Prostate gland (tissue), 2 donors: Measurements from ENCODE around the gene SLC25A13.

ENCODE experiments used
- CTCF ChIP-seq, 4 experiments: fragments of 200-600 bp in 2 of 4; fragments of 450-650 bp in 2 of 4; sonication (generic) in 2 of 4; IDR thresholded peaks; 1 replicate in 3 of 4; 2 replicates in 1 of 4; pipeline ENCODE4 v1.5.1; 2016 to 2019; ENCODE audit warnings: antibody characterized with exemption in 4 of 4, mild to moderate bottlenecking in 2 of 4, moderate library complexity in 2 of 4
- POLR2A ChIP-seq: fragments of 450-650 bp; IDR thresholded peaks from one replicate; pipeline ENCODE4 v1.6.1; 2016; ENCODE audit warnings: antibody characterized with exemption, mild to moderate bottlenecking

GRCh38 chr7:96200740-96201139 lies 121.2 kb downstream of the SLC25A13 start:
- TF ChIP-seq CTCF (IDR thresholded peaks at IDR 0.05) (no peak), POLR2A (no peak)
